GM12874 (cell line): ENCODE results near the gene REPS1.

Source experiments
- CTCF ChIP-seq: IDR thresholded peaks from 2 replicates; pipeline ENCODE4 v1.5.1; 2011; ENCODE audit warnings: low read depth, mild to moderate bottlenecking, control low read depth, low read length, moderate library complexity; ENCODE audit not compliant: insufficient read depth

The REPS1 gene

DNA sequence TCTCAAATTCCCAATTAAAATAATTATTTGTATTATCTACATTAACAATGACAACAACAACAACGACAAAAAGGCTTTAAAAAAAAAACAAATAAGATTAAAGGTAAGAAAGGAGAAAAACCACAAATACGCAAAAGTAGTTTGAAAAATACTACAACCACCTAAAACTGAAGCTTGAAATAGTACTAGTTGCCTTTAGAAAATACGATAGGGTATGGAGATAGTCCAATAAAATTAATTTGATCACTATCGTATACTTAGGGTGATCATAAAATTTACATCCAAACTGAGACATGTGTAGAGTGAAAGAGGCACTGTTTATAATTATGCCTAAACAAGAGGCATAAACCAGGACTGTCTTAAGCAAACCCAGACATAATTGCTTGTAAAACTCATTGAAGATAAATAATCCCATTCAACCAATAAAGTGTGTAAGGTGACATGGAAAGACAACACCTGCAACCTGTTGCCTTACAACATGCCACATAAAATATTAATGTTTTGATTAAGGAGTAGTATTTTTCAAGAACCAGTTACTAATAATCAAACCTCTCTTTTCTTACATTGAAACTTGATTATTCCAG is 22.7 kb downstream of the REPS1 start:
- no peak for TF ChIP-seq CTCF

DNA sequence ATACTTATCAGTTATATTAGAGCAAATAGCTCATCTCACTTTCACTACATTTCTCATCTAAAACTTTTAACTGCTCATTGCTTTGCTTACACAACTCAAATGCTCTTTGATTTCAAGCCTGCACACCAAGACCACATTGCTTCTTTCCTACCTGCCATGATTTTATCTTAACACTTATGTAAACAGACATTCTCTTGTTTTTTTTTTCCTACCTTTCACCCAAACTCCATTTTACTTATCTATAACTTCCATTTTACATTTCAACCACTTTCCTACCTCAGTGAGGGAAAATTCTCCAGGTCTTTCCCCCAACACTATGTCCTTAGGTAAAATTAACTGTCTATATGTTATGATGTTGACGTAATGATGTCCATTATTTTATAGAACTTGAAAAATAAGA is 24.0 kb downstream of the REPS1 start:
- TF ChIP-seq CTCF = no peak

- no peak for TF ChIP-seq CTCF
These were observed 24.5 kb downstream of the REPS1 start for GRCh38 chr6:138963531-138963930.

GRCh38 chr6:138963119-138963518 is 24.9 kb downstream of the REPS1 start:
- no peak for TF ChIP-seq CTCF

DNA sequence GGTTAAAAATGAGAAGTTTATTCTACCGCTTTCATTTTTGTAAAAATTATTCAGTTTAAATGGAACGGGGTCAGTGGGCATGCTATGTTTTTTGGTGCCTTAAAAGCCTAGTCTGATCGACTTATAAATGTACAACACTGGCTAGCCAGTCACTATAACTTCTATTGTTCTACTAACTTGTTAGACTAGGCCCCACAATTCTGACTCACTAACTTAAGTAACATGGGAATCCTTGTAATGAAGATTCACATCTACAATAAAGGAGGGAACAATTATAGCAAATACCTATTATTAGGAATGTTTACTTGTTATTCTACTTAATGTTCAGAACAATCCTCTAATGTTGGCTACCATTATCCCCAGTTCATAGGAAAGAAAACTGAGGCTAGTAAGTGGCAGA is 28.5 kb downstream of the REPS1 start:
- TF ChIP-seq CTCF = no peak

DNA sequence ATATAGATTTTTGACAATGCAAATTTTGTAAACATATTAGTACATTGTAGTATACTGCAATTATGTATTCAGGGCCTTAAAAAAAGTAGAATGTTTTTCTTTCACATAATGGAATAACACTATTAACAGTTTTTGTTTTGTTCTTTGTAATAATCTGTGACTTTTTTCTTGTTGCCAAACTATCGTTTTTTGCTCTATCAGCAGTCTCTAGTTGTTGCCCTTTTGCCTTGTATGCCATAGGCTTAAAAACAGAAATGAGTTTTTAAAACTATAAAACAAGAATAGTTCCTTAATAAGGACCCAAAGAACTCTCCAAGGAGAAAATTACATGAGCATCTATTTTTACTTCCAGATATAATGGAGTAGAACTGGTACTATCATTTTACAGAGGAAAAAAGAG is 29.5 kb downstream of the REPS1 start:
- no peak for TF ChIP-seq CTCF

GRCh38 chr6:138957903-138958302 is 30.1 kb downstream of the REPS1 start:
- TF ChIP-seq CTCF = no peak
